Rectal smooth muscle tissue (tissue), 1 donor: Measurements from ENCODE around the gene CDK5R2.

Experiments used
- H3K27ac ChIP-seq: one replicate; pipeline ENCODE4 v1.7.0; 2013; ENCODE audit warnings: low read depth, low read length, inconsistent platforms
- H3K27me3 ChIP-seq: one replicate; pipeline ENCODE4 v1.7.0; 2013; ENCODE audit warnings: low read length; ENCODE audit not compliant: control insufficient read depth, insufficient read depth
- H3K36me3 ChIP-seq: one replicate; pipeline ENCODE4 v1.7.0; 2013; ENCODE audit warnings: low read length; ENCODE audit not compliant: control insufficient read depth, insufficient read depth
- H3K4me1 ChIP-seq: one replicate; pipeline ENCODE4 v1.7.0; 2013; ENCODE audit warnings: low read length; ENCODE audit not compliant: control insufficient read depth, insufficient read depth
- H3K4me3 ChIP-seq: one replicate; pipeline ENCODE4 v1.7.0; 2013; ENCODE audit warnings: low read length
- H3K9ac ChIP-seq: one replicate; pipeline ENCODE4 v1.7.0; 2013; ENCODE audit warnings: low read length

The CDK5R2 gene

GRCh38 chr2:218954541-218955300, 4.7 kb upstream of the CDK5R2 start:
- no peak overlapping the region for H3K4me3 ChIP-seq
- H3K4me1 ChIP-seq = no peaks in the 10 kb centered on the region
- H3K27me3 ChIP-seq = peaks cover 15% of the 10 kb centered on the region
- no peak overlapping the region for H3K9ac ChIP-seq
- H3K27ac ChIP-seq = no peak overlapping the region
- H3K36me3 ChIP-seq = no peaks in the 10 kb centered on the region

- H3K27ac ChIP-seq = no peak overlapping the region
- no peaks in the 10 kb centered on the region for H3K36me3 ChIP-seq
- H3K27me3 ChIP-seq = peaks cover 26% of the 10 kb centered on the region
- H3K9ac ChIP-seq = no peak overlapping the region
- H3K4me1 ChIP-seq = no peaks in the 10 kb centered on the region
- no peak overlapping the region for H3K4me3 ChIP-seq
Measured at GRCh38 chr2:218956039-218956438, 3.4 kb upstream of the CDK5R2 start.

- peaks cover 37% of the 10 kb centered on the region for H3K27me3 ChIP-seq
- H3K9ac ChIP-seq = no peak overlapping the region
- H3K27ac ChIP-seq = no peak overlapping the region
- H3K4me3 ChIP-seq = no peak overlapping the region
- H3K36me3 ChIP-seq = no peaks in the 10 kb centered on the region
- H3K4me1 ChIP-seq = no peaks in the 10 kb centered on the region
Measured at GRCh38 chr2:218957671-218958070, 1.8 kb upstream of the CDK5R2 start.

- Histone ChIP-seq H3K27me3 (peaks cover 42% of the 10 kb centered on the region), H3K4me1 (no peaks in the 10 kb centered on the region), H3K36me3 (no peaks in the 10 kb centered on the region), H3K27ac (no peak overlapping the region), H3K4me3 (no peak overlapping the region), H3K9ac (no peak overlapping the region)
Measured at GRCh38 chr2:218958276-218958675, 1.2 kb upstream of the CDK5R2 start.

GRCh38 chr2:218959761-218960308, 369 bp downstream of the CDK5R2 start:
- H3K36me3 ChIP-seq = no peaks in the 10 kb centered on the region
- H3K27ac ChIP-seq = no peak overlapping the region
- peak overlapping the region; percentile 20 for H3K4me3 ChIP-seq
- peaks cover 51% of the 10 kb centered on the region for H3K27me3 ChIP-seq
- no peak overlapping the region for H3K9ac ChIP-seq
- H3K4me1 ChIP-seq = no peaks in the 10 kb centered on the region

GRCh38 chr2:218960309-218961165, 1.1 kb downstream of the CDK5R2 start:
- no peak overlapping the region for H3K27ac ChIP-seq
- no peaks in the 10 kb centered on the region for H3K4me1 ChIP-seq
- no peak overlapping the region for H3K4me3 ChIP-seq
- H3K36me3 ChIP-seq = no peaks in the 10 kb centered on the region
- H3K9ac ChIP-seq = no peak overlapping the region
- H3K27me3 ChIP-seq = peaks cover 48% of the 10 kb centered on the region

DNA sequence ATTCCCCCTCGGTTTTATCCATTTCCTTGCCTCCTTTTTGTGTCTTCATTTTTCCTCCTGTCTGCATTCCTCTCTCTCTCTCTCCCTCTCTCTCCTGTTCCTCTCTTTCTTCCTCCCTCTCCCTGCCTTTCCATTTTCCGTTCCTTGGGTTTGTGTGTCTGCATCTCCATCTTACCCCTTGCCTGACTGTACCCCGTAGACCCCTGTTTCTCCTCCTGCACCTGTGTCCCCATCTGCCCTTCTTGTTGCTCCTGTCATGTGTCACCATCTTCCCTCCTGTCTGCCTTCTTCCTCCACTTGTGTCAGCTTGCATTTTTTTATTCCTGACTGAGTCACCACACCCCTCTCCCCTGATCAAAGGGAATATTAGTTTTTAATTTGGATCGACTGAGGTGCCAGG, 1.8 kb downstream of the CDK5R2 start:
- no peaks in the 10 kb centered on the region for H3K4me1 ChIP-seq
- no peak overlapping the region for H3K4me3 ChIP-seq
- H3K9ac ChIP-seq = no peak overlapping the region
- peaks cover 48% of the 10 kb centered on the region for H3K27me3 ChIP-seq
- no peak overlapping the region for H3K27ac ChIP-seq
- H3K36me3 ChIP-seq = no peaks in the 10 kb centered on the region

GRCh38 chr2:218961651-218962570, 2.4 kb downstream of the CDK5R2 start:
- no peak overlapping the region for H3K9ac ChIP-seq
- H3K4me1 ChIP-seq = no peaks in the 10 kb centered on the region
- no peak overlapping the region for H3K27ac ChIP-seq
- peaks cover 48% of the 10 kb centered on the region for H3K27me3 ChIP-seq
- H3K36me3 ChIP-seq = no peaks in the 10 kb centered on the region
- H3K4me3 ChIP-seq = no peak overlapping the region

DNA sequence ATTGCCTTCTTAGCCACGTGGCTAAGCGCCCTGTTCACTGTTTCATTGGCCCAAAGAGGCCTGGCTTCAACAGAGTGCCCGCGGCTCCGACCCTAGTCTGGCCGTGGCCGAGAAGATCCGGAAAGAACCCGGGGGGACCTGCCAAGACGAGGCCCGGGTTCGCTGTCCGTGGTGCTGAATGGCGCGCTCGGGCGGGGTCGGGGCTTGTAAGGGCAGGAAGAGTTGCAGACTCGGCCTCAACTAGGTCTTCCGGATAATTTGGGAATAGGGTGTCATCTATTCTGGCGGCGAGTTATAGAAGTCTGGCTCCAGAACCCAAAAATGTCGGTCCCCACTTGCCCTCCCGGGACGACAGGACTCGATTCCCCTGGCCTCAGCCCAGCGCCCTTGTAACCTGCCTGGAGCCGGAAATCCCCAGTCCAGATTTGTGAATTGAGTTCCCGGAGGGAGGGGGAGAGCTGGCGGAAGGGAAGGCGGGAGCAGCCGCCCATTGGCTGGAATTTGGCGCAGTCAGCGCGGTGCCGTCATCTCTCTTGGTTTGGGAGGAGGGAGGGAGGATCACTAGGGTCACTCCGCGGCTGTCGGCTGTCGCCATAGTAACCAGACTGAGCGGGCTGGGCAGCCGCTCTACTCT, 3.5 kb downstream of the CDK5R2 start:
- H3K36me3 ChIP-seq = no peaks in the 10 kb centered on the region
- H3K27ac ChIP-seq = no peak overlapping the region
- H3K27me3 ChIP-seq = peaks cover 47% of the 10 kb centered on the region
- no peak overlapping the region for H3K9ac ChIP-seq
- no peaks in the 10 kb centered on the region for H3K4me1 ChIP-seq
- no peak overlapping the region for H3K4me3 ChIP-seq

DNA sequence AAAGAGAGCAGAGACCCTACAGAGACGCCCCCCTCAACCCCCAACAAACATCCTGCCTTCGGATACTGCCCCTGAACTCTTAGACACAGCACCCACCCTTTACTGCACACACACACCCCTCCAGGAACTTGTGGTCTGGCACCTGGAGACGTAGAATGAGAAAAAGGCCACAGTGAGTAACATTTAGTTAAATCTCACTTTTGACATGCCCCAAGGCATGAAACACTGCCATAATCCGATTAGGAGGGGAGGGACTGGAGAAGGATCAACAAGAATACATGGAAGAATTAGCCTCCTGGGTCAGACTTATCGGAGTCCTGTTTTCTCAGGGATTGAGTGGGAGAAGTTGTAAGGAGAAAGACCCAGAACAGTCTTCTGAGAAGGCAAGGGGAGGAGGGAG, 4.1 kb downstream of the CDK5R2 start:
- H3K27ac ChIP-seq = no peak overlapping the region
- H3K4me1 ChIP-seq = no peaks in the 10 kb centered on the region
- no peak overlapping the region for H3K4me3 ChIP-seq
- peaks cover 44% of the 10 kb centered on the region for H3K27me3 ChIP-seq
- H3K36me3 ChIP-seq = no peaks in the 10 kb centered on the region
- no peak overlapping the region for H3K9ac ChIP-seq

GRCh38 chr2:218964041-218964771, 4.7 kb downstream of the CDK5R2 start:
- Histone ChIP-seq H3K27ac (no peak overlapping the region), H3K4me3 (no peak overlapping the region), H3K4me1 (no peaks in the 10 kb centered on the region), H3K36me3 (no peaks in the 10 kb centered on the region), H3K9ac (no peak overlapping the region), H3K27me3 (peaks cover 38% of the 10 kb centered on the region)
